BJ (cell line): ENCODE data around the gene HINT3. TPM values are rescaled to one million over a fixed set of nuclear protein-coding genes. Genes with fewer than 3 reads are reported as not detected.

Source experiments
- CTCF ChIA-PET: fragments of 350-600 bp; formaldehyde crosslinking; extraction: SDS; loops from one replicate; lab custom pipeline; 2021; ENCODE audit warnings: antibody characterized with exemption, inconsistent platforms; lab: Yijun Ruan, JAX
- POLR2A ChIA-PET: fragments of 300-600 bp; sonication (Branson Sonifier 250); formaldehyde crosslinking; extraction: SDS; loops from one replicate; lab custom pipeline; 2021; ENCODE audit warnings: antibody characterized with exemption; lab: Charles Lee
- DNase-seq: peaks from one replicate; pipeline ENCODE4 v3.0.0-alpha.2; 2011; ENCODE audit warnings: low read depth
- H3K27me3 ChIP-seq: 2 replicates; pipeline ENCODE4 v1.6.0; 2011; ENCODE audit warnings: low read length; ENCODE audit not compliant: control insufficient read depth, insufficient read depth
- H3K36me3 ChIP-seq: 2 replicates; pipeline ENCODE4 v1.5.1; 2011; ENCODE audit warnings: low read length; ENCODE audit not compliant: control insufficient read depth, insufficient read depth
- H3K4me3 ChIP-seq: 2 replicates; pipeline ENCODE4 v1.5.1; 2011; ENCODE audit warnings: low read depth, mild to moderate bottlenecking, control low read depth, low read length
- CTCF ChIP-seq: IDR thresholded peaks from 2 replicates; pipeline ENCODE4 v1.5.1; 2011; ENCODE audit warnings: low read depth, mild to moderate bottlenecking, control low read depth, inconsistent platforms, low read length, moderate library complexity; ENCODE audit not compliant: insufficient read depth
- polyA plus RNA-seq: library from polyadenylated mRNA; depleted of rRNA; stranded (reverse); fragments of >200 nt; gene quantifications from 2 replicates; pipeline ENCODE4 v1.2.3, GENCODE V29; 2011

HINT3 gene
- polyA plus RNA-seq, 1 experiment, result 1.3 TPM

GRCh38 chr6:125913864-125914351, 42.7 kb upstream of the HINT3 start:
- DNase-seq, result peak; percentile 91
- POLR2A ChIA-PET, result interaction anchor here (0.5 to 0.8 kb wide), 2 partner anchors 44 to 63 kb away, joined by 4 to 6 read pairs; no protein-coding TSS in a partner anchor
- Histone ChIP-seq H3K36me3 (peaks cover 10% of the 10 kb centered on the region), H3K27me3 (no peaks in the 10 kb centered on the region), H3K4me3 (no peak overlapping the region)
- no peak for TF ChIP-seq CTCF
- CTCF ChIA-PET, result interaction anchor here (0.9 to 2.0 kb wide), 3 partner anchors 9 to 123 kb away, joined by 3 to 15 read pairs (median 5); partner anchors contain the start of gene NCOA7

- ChIA-PET POLR2A (no interaction called here), CTCF (interaction anchor here (0.6 to 6.3 kb wide), 3 partner anchors 12 to 127 kb away, joined by 3 to 23 read pairs (median 5); partner anchors contain the start of gene HINT3)
- no peak for DNase-seq
- Histone ChIP-seq H3K27me3 (no peaks in the 10 kb centered on the region), H3K36me3 (peaks cover 15% of the 10 kb centered on the region), H3K4me3 (no peak overlapping the region)
- TF ChIP-seq CTCF, result no peak
Observed at GRCh38 chr6:125918230-125918629, 38.3 kb upstream of the HINT3 start.

GRCh38 chr6:125918681-125919566, 37.6 kb upstream of the HINT3 start:
- DNase-seq, result no peak
- ChIA-PET POLR2A (no interaction called here), CTCF (interaction anchor here (0.6 to 6.3 kb wide), 5 partner anchors 13 to 128 kb away, joined by 3 to 23 read pairs (median 3); partner anchors contain the start of gene HINT3)
- H3K4me3 ChIP-seq, result 0 out of 2 replicates have a peak overlapping the region, but pooled peaks have one; percentile 12
- H3K36me3 ChIP-seq, result peaks cover 15% of the 10 kb centered on the region
- H3K27me3 ChIP-seq, result no peaks in the 10 kb centered on the region
- no peak for TF ChIP-seq CTCF

- H3K27me3 ChIP-seq, result no peaks in the 10 kb centered on the region
- ChIA-PET POLR2A (no interaction called here), CTCF (interaction anchor here (0.9 to 6.3 kb wide), 4 partner anchors 13 to 52 kb away, joined by 3 to 23 read pairs (median 4); partner anchors contain the start of gene HINT3)
- TF ChIP-seq CTCF, result no peak
- no peak for DNase-seq
- no peak overlapping the region for H3K4me3 ChIP-seq
- peaks cover 15% of the 10 kb centered on the region for H3K36me3 ChIP-seq
Observed at GRCh38 chr6:125919618-125920017, 37.0 kb upstream of the HINT3 start.

GRCh38 chr6:125922322-125922860, 34.2 kb upstream of the HINT3 start:
- DNase-seq, result no peak
- POLR2A ChIA-PET, result no interaction called here
- Histone ChIP-seq H3K36me3 (peaks cover 9% of the 10 kb centered on the region), H3K27me3 (no peaks in the 10 kb centered on the region), H3K4me3 (no peak overlapping the region)
- no peak for TF ChIP-seq CTCF
- CTCF ChIA-PET, result interaction anchor here (1.3 kb wide), 1 partner anchor 18 kb away, joined by 5 read pairs; no protein-coding TSS in a partner anchor
